NB4 (cell line): Measurements from ENCODE around the gene LPP.

Source experiments
- MYC ChIP-seq: IDR thresholded peaks from 2 replicates; pipeline ENCODE4 v1.6.1; 2011; ENCODE audit warnings: low read depth, low read length
- POLR2A ChIP-seq: IDR thresholded peaks from 2 replicates; pipeline ENCODE4 v1.6.1; 2011; ENCODE audit warnings: mild to moderate bottlenecking; ENCODE audit not compliant: insufficient read length; ENCODE audit errors: extremely low read depth
- TF ChIP-seq, protein P1 (sequence below): IDR thresholded peaks from one replicate; pipeline ENCODE4 v1.5.1; 2012; ENCODE audit warnings: low read depth, low read length

DNA sequence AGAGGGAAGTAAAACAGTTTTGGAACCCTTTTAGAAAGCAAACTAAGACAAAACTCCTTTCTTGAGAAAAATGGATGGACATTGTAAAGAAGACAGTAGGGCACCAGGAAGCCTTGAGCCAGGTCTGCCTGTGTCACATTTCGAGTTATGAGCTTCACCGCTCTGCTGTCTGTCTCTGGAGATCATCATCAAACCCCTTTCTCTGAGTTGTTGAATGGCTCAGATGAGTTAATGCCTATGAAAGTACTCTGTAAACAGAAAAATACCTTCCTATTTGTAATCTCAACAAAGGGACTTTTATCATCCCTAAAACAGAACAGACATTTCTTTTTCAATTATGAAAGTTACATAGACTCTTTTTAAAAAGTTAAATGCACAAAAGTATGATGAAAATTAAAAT lies 145.8 kb downstream of the LPP start:
- TF ChIP-seq, protein P1, sequence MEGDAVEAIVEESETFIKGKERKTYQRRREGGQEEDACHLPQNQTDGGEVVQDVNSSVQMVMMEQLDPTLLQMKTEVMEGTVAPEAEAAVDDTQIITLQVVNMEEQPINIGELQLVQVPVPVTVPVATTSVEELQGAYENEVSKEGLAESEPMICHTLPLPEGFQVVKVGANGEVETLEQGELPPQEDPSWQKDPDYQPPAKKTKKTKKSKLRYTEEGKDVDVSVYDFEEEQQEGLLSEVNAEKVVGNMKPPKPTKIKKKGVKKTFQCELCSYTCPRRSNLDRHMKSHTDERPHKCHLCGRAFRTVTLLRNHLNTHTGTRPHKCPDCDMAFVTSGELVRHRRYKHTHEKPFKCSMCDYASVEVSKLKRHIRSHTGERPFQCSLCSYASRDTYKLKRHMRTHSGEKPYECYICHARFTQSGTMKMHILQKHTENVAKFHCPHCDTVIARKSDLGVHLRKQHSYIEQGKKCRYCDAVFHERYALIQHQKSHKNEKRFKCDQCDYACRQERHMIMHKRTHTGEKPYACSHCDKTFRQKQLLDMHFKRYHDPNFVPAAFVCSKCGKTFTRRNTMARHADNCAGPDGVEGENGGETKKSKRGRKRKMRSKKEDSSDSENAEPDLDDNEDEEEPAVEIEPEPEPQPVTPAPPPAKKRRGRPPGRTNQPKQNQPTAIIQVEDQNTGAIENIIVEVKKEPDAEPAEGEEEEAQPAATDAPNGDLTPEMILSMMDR, result no peak
- no peak for TF ChIP-seq MYC
- no peak for TF ChIP-seq POLR2A
